Epithelial cell of esophagus (primary cell): ENCODE results near the gene PSORS1C2.

Experiments used
- DNase-seq: peaks from one replicate; pipeline ENCODE4 v3.0.0; 2010; ENCODE audit warnings: low read depth
- H3K4me3 ChIP-seq: 2 replicates; pipeline ENCODE4 v1.5.1; 2011; ENCODE audit warnings: mild to moderate bottlenecking, low read length, control low read depth
- CTCF ChIP-seq: IDR thresholded peaks from 2 replicates; pipeline ENCODE4 v1.5.1; 2011; ENCODE audit warnings: low read depth, mild to moderate bottlenecking, low read length, control low read depth, inconsistent platforms; ENCODE audit not compliant: insufficient read depth; ENCODE audit errors: missing control alignments

The PSORS1C2 gene

GRCh38 chr6:31122791-31123706 is 15.8 kb downstream of the PSORS1C2 start:
- no peak for TF ChIP-seq CTCF
- DNase-seq, result peak; percentile 84
- no peak overlapping the region for H3K4me3 ChIP-seq

- TF ChIP-seq CTCF, result no peak
- no peak for DNase-seq
- no peak overlapping the region for H3K4me3 ChIP-seq
Measured at GRCh38 chr6:31121131-31121790, 17.6 kb downstream of the PSORS1C2 start.

- DNase-seq, result no peak
- no peak within 1 kb of the TSS for H3K4me3 ChIP-seq
- no peak for TF ChIP-seq CTCF
Measured at GRCh38 chr6:31120151-31120915, 18.5 kb downstream of the PSORS1C2 start, which contains the start of gene CDSN. Gene CDSN (minus strand): TSS chr6:31120446. CDS start chr6:31120419, 27 bp downstream.

GRCh38 chr6:31118178-31118577 is 20.7 kb downstream of the PSORS1C2 start:
- no peak for DNase-seq
- TF ChIP-seq CTCF, result no peak

GRCh38 chr6:31116661-31117385 is 22.0 kb downstream of the PSORS1C2 start:
- DNase-seq, result no peak
- H3K4me3 ChIP-seq, result no peak overlapping the region
- no peak for TF ChIP-seq CTCF

More at GRCh38 chr6:31118178-31118577, 20.7 kb downstream of the PSORS1C2 start:
- H3K4me3 ChIP-seq, result no peak overlapping the region

- no peak for DNase-seq
- no peak for TF ChIP-seq CTCF
- peak overlapping the region; percentile 55 for H3K4me3 ChIP-seq
Measured at GRCh38 chr6:31115941-31116560, 22.8 kb downstream of the PSORS1C2 start.
